ENCODE results near the gene OR9G4.

DNA sequence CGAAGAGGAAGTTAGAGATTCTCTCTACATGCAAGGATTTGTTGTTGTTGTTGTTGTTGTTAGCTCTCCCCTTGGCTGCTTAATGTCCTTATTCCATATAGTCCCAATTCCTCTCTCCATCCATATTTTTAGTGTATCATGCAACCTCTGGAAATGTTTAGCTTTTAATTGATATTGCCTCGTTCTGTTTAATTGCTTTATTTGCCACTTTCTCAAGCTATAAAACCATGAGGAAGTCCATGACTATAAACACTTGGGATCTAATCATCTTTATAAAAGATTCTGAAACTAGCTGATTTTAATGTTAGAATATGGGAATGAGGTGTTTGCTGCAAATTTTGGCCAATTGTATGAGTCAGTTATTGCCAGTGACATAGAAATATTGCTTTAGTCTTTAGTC is 55.1 kb downstream of the OR9G4 start:
- no peak for TF ChIP-seq TAF1 (IDR thresholded peaks at IDR 0.05; ENCODE audit: low read depth)
- no peak for TF ChIP-seq CREB1 (IDR thresholded peaks at IDR 0.05; ENCODE audit: low read depth)
- TF ChIP-seq, protein P1, sequence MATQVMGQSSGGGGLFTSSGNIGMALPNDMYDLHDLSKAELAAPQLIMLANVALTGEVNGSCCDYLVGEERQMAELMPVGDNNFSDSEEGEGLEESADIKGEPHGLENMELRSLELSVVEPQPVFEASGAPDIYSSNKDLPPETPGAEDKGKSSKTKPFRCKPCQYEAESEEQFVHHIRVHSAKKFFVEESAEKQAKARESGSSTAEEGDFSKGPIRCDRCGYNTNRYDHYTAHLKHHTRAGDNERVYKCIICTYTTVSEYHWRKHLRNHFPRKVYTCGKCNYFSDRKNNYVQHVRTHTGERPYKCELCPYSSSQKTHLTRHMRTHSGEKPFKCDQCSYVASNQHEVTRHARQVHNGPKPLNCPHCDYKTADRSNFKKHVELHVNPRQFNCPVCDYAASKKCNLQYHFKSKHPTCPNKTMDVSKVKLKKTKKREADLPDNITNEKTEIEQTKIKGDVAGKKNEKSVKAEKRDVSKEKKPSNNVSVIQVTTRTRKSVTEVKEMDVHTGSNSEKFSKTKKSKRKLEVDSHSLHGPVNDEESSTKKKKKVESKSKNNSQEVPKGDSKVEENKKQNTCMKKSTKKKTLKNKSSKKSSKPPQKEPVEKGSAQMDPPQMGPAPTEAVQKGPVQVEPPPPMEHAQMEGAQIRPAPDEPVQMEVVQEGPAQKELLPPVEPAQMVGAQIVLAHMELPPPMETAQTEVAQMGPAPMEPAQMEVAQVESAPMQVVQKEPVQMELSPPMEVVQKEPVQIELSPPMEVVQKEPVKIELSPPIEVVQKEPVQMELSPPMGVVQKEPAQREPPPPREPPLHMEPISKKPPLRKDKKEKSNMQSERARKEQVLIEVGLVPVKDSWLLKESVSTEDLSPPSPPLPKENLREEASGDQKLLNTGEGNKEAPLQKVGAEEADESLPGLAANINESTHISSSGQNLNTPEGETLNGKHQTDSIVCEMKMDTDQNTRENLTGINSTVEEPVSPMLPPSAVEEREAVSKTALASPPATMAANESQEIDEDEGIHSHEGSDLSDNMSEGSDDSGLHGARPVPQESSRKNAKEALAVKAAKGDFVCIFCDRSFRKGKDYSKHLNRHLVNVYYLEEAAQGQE (IDR thresholded peaks at IDR 0.05; ENCODE audit: low read depth) = no peak
- no peak for TF ChIP-seq EGR1 (IDR thresholded peaks at IDR 0.05)
- TF ChIP-seq EP300 (IDR thresholded peaks at IDR 0.05; ENCODE audit: borderline replicate concordance) = no peak

All from Ishikawa (cell line).